ENCODE data around the gene SUN2. TPM values are rescaled to one million over a fixed set of nuclear protein-coding genes. Genes with fewer than 3 reads are reported as not detected.

SUN2 gene
- total RNA-seq, 1 experiment from 2014 or later, result 23.3 TPM

DNA sequence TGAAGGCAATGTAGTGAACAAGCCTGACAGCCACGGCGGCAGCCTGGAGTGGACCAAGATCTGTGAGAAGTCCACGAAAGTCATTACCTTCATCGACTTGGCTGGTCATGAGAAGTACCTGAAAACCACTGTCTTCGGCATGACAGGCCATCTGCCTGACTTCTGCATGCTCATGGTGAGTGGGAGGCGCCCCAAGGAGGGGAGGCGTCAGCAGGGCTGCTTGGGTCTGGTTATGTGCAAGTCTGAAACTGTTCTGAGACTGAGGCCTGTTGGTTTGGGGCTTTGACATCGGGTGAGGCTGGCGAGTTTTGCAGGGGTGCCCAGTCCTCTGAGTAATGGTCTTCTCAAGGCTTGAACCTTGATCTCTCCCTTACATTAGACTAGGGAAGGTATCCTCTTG lies 39.0 kb downstream of the SUN2 start:
- no peaks in the 10 kb centered on the region for H3K4me1 ChIP-seq (ENCODE audit: low read length)
- no peak overlapping the region for H3K9ac ChIP-seq (ENCODE audit: low read length)
- peaks cover 29% of the 10 kb centered on the region; the same call in 1 of the 2 replicates for H4K20me1 ChIP-seq (ENCODE audit: insufficient read depth, low read depth, low read length)
- H3K27me3 ChIP-seq (ENCODE audit: low read length), result no peaks in the 10 kb centered on the region
- H3K4me3 ChIP-seq (ENCODE audit: low read length), result no peak overlapping the region
- no peak for DNase-seq
- H3K27ac ChIP-seq (ENCODE audit: low read length), result no peak overlapping the region
- peaks cover 18% of the 10 kb centered on the region for H3K36me3 ChIP-seq (ENCODE audit: insufficient read depth, low read length)
- H2AFZ ChIP-seq (ENCODE audit: low read length), result no peak overlapping the region
- peaks cover 53% of the 10 kb centered on the region for H3K79me2 ChIP-seq (ENCODE audit: low read length)
- no peak overlapping the region for H3K4me2 ChIP-seq (ENCODE audit: low read depth, low read length, poor library complexity, severe bottlenecking)
- H3K9me2 ChIP-seq (replicated peaks; ENCODE audit: insufficient read depth, low read length), result no peaks in the 10 kb centered on the region
- H3K9me3 ChIP-seq (ENCODE audit: low read length), result no peaks in the 10 kb centered on the region

DNA sequence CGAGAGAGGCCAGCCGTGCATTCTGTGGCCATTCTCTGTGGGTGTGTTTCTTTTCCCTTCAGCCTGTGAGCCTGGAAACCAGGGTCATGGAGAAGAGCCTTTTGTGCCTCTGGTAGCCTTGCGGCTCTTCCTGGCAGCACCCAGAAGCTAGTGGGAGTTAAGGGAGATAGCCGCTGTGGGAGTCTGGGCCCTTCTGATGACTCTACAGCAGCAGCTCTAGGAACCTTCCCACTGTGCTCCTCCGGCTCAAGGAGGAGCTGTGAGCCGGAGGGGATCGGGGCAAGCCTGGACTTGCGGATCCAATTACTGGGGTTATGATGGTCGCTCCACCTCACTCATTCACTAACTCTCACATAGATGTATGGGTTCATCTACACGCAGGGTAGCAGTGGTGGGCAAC lies 39.5 kb downstream of the SUN2 start:
- Histone ChIP-seq H3K4me1 (ENCODE audit: low read length) (no peaks in the 10 kb centered on the region), H3K4me2 (ENCODE audit: low read depth, low read length, poor library complexity, severe bottlenecking) (no peak overlapping the region), H3K9ac (ENCODE audit: low read length) (no peak overlapping the region), H3K4me3 (ENCODE audit: low read length) (no peak overlapping the region), H3K9me2 (replicated peaks; ENCODE audit: insufficient read depth, low read length) (no peaks in the 10 kb centered on the region), H3K36me3 (ENCODE audit: insufficient read depth, low read length) (peaks cover 18% of the 10 kb centered on the region), H3K27me3 (ENCODE audit: low read length) (no peaks in the 10 kb centered on the region), H4K20me1 (ENCODE audit: insufficient read depth, low read depth, low read length) (peaks cover 29% of the 10 kb centered on the region; the same call in 1 of the 2 replicates), H2AFZ (ENCODE audit: low read length) (no peak overlapping the region), H3K79me2 (ENCODE audit: low read length) (peaks cover 57% of the 10 kb centered on the region), H3K27ac (ENCODE audit: low read length) (no peak overlapping the region), H3K9me3 (ENCODE audit: low read length) (no peaks in the 10 kb centered on the region)
- DNase-seq, result no peak

DNA sequence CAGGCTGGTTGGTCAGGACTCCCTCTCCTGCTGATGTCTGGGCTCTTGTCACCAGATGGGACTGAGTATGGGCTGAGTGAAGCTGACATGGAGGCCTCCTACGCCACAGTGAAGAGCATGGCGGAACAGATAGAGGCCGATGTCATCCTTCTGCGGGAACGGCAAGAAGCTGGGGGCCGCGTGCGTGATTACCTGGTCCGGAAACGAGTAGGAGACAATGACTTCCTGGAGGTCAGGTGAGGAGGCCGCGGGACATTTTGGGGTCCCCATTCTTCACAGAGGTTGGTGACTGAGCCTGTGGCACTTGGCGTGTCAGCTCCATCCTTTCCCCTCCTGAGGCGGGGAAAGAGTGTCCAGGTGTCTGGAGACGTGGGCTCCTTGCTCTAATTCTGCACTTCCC lies 39.9 kb downstream of the SUN2 start:
- Histone ChIP-seq H3K4me1 (ENCODE audit: low read length) (no peaks in the 10 kb centered on the region), H3K4me3 (ENCODE audit: low read length) (no peak overlapping the region), H2AFZ (ENCODE audit: low read length) (no peak overlapping the region), H3K9me3 (ENCODE audit: low read length) (no peaks in the 10 kb centered on the region), H3K27me3 (ENCODE audit: low read length) (no peaks in the 10 kb centered on the region), H3K36me3 (ENCODE audit: insufficient read depth, low read length) (peaks cover 18% of the 10 kb centered on the region), H3K79me2 (ENCODE audit: low read length) (peaks cover 62% of the 10 kb centered on the region), H3K27ac (ENCODE audit: low read length) (no peak overlapping the region), H3K4me2 (ENCODE audit: low read depth, low read length, poor library complexity, severe bottlenecking) (no peak overlapping the region), H3K9me2 (replicated peaks; ENCODE audit: insufficient read depth, low read length) (no peaks in the 10 kb centered on the region), H3K9ac (ENCODE audit: low read length) (no peak overlapping the region), H4K20me1 (ENCODE audit: insufficient read depth, low read depth, low read length) (peaks cover 29% of the 10 kb centered on the region; the same call in 1 of the 2 replicates)
- DNase-seq, result no peak

DNA sequence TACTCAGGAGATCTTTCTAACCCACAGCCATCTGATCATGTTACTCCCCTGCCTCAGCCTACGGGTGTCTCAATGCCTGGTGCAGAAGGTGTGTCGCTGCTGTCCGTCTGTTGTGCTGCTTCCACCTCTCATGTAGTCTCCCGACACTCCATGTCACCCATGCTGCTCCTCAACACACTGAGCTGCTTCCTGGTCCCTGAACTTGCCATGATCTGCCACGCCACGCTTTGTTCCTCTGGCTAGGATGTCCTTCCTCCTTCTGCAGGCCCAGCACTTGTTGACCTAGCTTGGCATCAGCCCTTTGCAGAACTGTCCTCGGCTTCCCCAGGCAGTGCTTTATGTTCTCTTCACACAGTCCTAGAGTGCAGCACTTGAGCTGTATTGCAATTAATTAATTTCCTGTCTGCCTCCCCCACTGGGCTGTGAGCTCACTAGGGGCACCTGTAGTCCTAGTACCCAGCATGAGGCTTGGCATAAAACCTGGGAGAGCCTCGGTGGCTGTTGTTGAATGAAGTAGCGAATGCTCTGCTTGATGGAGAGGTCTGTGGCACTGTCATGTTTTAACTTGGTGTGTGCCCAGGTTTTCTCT lies 40.5 kb downstream of the SUN2 start:
- H2AFZ ChIP-seq (ENCODE audit: low read length), result no peak overlapping the region
- no peaks in the 10 kb centered on the region for H3K27me3 ChIP-seq (ENCODE audit: low read length)
- DNase-seq, result no peak
- H4K20me1 ChIP-seq (ENCODE audit: insufficient read depth, low read depth, low read length), result peaks cover 31% of the 10 kb centered on the region
- H3K4me1 ChIP-seq (ENCODE audit: low read length), result peaks cover 2% of the 10 kb centered on the region
- H3K9me3 ChIP-seq (ENCODE audit: low read length), result no peaks in the 10 kb centered on the region
- H3K4me2 ChIP-seq (ENCODE audit: low read depth, low read length, poor library complexity, severe bottlenecking), result no peak overlapping the region
- peaks cover 67% of the 10 kb centered on the region for H3K79me2 ChIP-seq (ENCODE audit: low read length)
- H3K36me3 ChIP-seq (ENCODE audit: insufficient read depth, low read length), result peaks cover 19% of the 10 kb centered on the region
- no peak overlapping the region for H3K9ac ChIP-seq (ENCODE audit: low read length)
- H3K4me3 ChIP-seq (ENCODE audit: low read length), result no peak overlapping the region
- H3K9me2 ChIP-seq (replicated peaks; ENCODE audit: insufficient read depth, low read length), result no peaks in the 10 kb centered on the region
- H3K27ac ChIP-seq (ENCODE audit: low read length), result no peak overlapping the region

GRCh38 chr22:38713921-38714320 lies 41.9 kb downstream of the SUN2 start:
- Histone ChIP-seq H3K9me2 (replicated peaks; ENCODE audit: insufficient read depth, low read length) (no peaks in the 10 kb centered on the region), H3K4me1 (ENCODE audit: low read length) (peaks cover 15% of the 10 kb centered on the region), H3K36me3 (ENCODE audit: insufficient read depth, low read length) (peaks cover 27% of the 10 kb centered on the region), H3K9me3 (ENCODE audit: low read length) (no peaks in the 10 kb centered on the region), H2AFZ (ENCODE audit: low read length) (no peak overlapping the region), H3K27me3 (ENCODE audit: low read length) (no peaks in the 10 kb centered on the region), H3K9ac (ENCODE audit: low read length) (no peak overlapping the region), H4K20me1 (ENCODE audit: insufficient read depth, low read depth, low read length) (peaks cover 40% of the 10 kb centered on the region), H3K4me3 (ENCODE audit: low read length) (no peak overlapping the region), H3K4me2 (ENCODE audit: low read depth, low read length, poor library complexity, severe bottlenecking) (no peak overlapping the region), H3K27ac (ENCODE audit: low read length) (no peak overlapping the region), H3K79me2 (ENCODE audit: low read length) (peaks cover 78% of the 10 kb centered on the region)
- DNase-seq, result no peak

DNA sequence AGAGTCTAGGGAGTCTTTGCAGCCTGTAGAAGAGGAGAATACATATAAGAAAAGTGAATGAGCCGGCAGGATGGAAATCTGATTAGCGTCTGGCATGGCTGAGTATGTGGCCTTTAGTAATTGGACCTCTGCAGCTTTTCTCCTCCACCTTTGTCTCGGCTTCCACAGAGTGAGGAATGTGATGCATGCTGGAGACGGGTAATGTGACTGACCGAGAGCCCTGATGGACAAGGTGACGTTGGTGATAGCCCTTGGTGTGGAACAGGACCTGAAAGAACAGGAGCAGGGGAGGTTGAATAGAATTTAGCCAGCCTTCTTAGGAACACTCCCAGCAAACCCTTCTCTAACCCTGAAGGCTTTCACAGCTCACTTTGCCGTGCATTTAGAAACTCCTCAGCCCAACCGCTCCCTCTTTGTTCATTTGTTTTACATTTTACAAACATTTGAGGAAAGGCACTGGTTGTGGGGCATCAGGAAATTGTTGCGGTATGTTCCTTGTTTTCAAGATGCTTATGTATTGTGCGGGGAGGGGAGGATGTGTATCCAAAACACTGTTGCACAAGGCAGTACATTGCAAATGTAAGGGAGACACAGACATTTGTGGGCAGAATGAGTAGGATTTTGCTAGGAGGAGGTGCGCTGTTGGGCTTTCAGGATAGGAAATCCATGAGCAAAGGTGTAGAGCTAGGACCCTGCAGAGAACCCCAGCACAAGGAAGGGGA lies 43.2 kb downstream of the SUN2 start:
- H3K27me3 ChIP-seq (ENCODE audit: low read length), result no peaks in the 10 kb centered on the region
- H3K4me2 ChIP-seq (ENCODE audit: low read depth, low read length, poor library complexity, severe bottlenecking), result no peak overlapping the region
- no peak for DNase-seq
- H4K20me1 ChIP-seq (ENCODE audit: insufficient read depth, low read depth, low read length), result peaks cover 49% of the 10 kb centered on the region
- H2AFZ ChIP-seq (ENCODE audit: low read length), result no peak overlapping the region
- H3K4me1 ChIP-seq (ENCODE audit: low read length), result peaks cover 28% of the 10 kb centered on the region
- H3K9me3 ChIP-seq (ENCODE audit: low read length), result no peaks in the 10 kb centered on the region
- no peaks in the 10 kb centered on the region for H3K9me2 ChIP-seq (replicated peaks; ENCODE audit: insufficient read depth, low read length)
- peaks cover 81% of the 10 kb centered on the region for H3K79me2 ChIP-seq (ENCODE audit: low read length)
- H3K27ac ChIP-seq (ENCODE audit: low read length), result no peak overlapping the region
- no peak overlapping the region for H3K4me3 ChIP-seq (ENCODE audit: low read length)
- no peak overlapping the region for H3K9ac ChIP-seq (ENCODE audit: low read length)
- H3K36me3 ChIP-seq (ENCODE audit: insufficient read depth, low read length), result peaks cover 20% of the 10 kb centered on the region

- H2AFZ ChIP-seq (ENCODE audit: low read length), result no peak overlapping the region
- no peaks in the 10 kb centered on the region for H3K9me3 ChIP-seq (ENCODE audit: low read length)
- no peak overlapping the region for H3K27ac ChIP-seq (ENCODE audit: low read length)
- no peak overlapping the region for H3K4me2 ChIP-seq (ENCODE audit: low read depth, low read length, poor library complexity, severe bottlenecking)
- peaks cover 53% of the 10 kb centered on the region for H4K20me1 ChIP-seq (ENCODE audit: insufficient read depth, low read depth, low read length)
- peaks cover 96% of the 10 kb centered on the region for H3K79me2 ChIP-seq (ENCODE audit: low read length)
- no peak overlapping the region for H3K9ac ChIP-seq (ENCODE audit: low read length)
- no peaks in the 10 kb centered on the region for H3K9me2 ChIP-seq (replicated peaks; ENCODE audit: insufficient read depth, low read length)
- peaks cover 12% of the 10 kb centered on the region for H3K36me3 ChIP-seq (ENCODE audit: insufficient read depth, low read length)
- H3K4me3 ChIP-seq (ENCODE audit: low read length), result no peak overlapping the region
- H3K4me1 ChIP-seq (ENCODE audit: low read length), result peaks cover 35% of the 10 kb centered on the region
- no peaks in the 10 kb centered on the region for H3K27me3 ChIP-seq (ENCODE audit: low read length)
- no peak for DNase-seq
These were observed 44.9 kb downstream of the SUN2 start for GRCh38 chr22:38710866-38711265.

- peaks cover 35% of the 10 kb centered on the region for H3K4me1 ChIP-seq (ENCODE audit: low read length)
- no peak overlapping the region for H3K9ac ChIP-seq (ENCODE audit: low read length)
- H3K27me3 ChIP-seq (ENCODE audit: low read length), result no peaks in the 10 kb centered on the region
- H3K4me2 ChIP-seq (ENCODE audit: low read depth, low read length, poor library complexity, severe bottlenecking), result no peak overlapping the region
- H3K36me3 ChIP-seq (ENCODE audit: insufficient read depth, low read length), result peaks cover 12% of the 10 kb centered on the region
- H3K79me2 ChIP-seq (ENCODE audit: low read length), result peaks cover 92% of the 10 kb centered on the region
- no peaks in the 10 kb centered on the region for H3K9me2 ChIP-seq (replicated peaks; ENCODE audit: insufficient read depth, low read length)
- H3K4me3 ChIP-seq (ENCODE audit: low read length), result no peak overlapping the region
- H2AFZ ChIP-seq (ENCODE audit: low read length), result no peak overlapping the region
- H4K20me1 ChIP-seq (ENCODE audit: insufficient read depth, low read depth, low read length), result peaks cover 49% of the 10 kb centered on the region
- no peak for DNase-seq
- no peak overlapping the region for H3K27ac ChIP-seq (ENCODE audit: low read length)
- no peaks in the 10 kb centered on the region for H3K9me3 ChIP-seq (ENCODE audit: low read length)
These were observed 45.4 kb downstream of the SUN2 start for GRCh38 chr22:38710351-38710750.
